ENCODE data around the gene ING5.

- TF ChIP-seq POLR2A (IDR thresholded peaks at IDR 0.05) (no peak), CTCF (IDR thresholded peaks at IDR 0.05 in 4 of 5, conservative IDR thresholded peaks at IDR 0.05 in 1 of 5) (no peak)
Measured at GRCh38 chr2:241708879-241709278, 7.0 kb downstream of the ING5 start.

Data from gastrocnemius medialis (tissue), 4 donors.